ENCODE measurements around the gene NPTN.

NPTN gene

DNA sequence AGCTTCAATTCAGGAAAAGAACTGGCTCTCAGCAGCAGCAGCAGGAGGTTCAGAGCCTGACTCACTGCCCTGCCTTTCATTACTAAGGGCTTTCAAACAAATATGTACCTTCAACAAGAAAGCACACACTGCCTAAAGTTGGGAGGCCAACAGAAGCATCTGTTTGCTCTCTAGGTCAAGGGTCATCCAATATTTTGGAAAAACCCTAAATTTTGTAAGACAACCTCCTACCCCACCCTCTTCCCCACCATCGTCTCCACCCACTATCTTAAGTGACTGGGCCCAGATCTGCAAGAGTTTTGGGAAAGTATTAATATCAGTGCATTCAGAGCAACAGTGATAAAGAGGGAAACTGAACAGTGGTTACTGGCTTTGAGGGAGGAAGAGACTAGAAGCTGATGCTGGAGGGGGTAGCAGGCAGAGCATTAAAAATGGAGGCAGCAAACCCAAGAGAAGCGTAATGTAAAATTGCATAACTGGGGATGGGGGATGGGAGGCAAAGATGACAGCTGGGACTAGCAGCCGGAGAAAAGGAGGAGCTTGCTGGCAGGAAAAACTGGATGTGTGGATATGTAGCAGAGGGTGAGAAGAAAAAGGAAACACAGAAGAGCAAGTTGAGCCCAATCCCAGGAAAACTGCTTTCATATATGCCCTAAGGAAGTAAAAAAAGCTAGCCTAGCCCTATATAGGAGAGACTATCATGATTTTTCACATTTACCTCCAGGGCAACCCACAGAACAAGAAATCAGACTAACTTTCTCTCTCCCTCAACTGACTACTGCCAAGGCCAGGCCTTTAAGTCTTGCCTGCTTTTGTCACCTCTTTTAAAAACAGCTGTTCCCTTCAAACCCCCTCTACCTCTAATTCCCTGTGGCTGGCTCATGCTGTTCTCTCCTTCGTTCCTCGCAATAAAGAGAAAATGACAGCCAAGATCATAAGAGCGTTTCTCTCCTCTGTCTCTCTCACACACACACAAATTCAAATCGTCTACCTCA is 31.4 kb downstream of the NPTN start:
- no peak for FAIRE-seq
- TF ChIP-seq POLR2A (IDR thresholded peaks at IDR 0.05; ENCODE audit: low read depth, low read length) = no peak
- no peak for DNase-seq (ENCODE audit: insufficient read length, low spot score)

DNA sequence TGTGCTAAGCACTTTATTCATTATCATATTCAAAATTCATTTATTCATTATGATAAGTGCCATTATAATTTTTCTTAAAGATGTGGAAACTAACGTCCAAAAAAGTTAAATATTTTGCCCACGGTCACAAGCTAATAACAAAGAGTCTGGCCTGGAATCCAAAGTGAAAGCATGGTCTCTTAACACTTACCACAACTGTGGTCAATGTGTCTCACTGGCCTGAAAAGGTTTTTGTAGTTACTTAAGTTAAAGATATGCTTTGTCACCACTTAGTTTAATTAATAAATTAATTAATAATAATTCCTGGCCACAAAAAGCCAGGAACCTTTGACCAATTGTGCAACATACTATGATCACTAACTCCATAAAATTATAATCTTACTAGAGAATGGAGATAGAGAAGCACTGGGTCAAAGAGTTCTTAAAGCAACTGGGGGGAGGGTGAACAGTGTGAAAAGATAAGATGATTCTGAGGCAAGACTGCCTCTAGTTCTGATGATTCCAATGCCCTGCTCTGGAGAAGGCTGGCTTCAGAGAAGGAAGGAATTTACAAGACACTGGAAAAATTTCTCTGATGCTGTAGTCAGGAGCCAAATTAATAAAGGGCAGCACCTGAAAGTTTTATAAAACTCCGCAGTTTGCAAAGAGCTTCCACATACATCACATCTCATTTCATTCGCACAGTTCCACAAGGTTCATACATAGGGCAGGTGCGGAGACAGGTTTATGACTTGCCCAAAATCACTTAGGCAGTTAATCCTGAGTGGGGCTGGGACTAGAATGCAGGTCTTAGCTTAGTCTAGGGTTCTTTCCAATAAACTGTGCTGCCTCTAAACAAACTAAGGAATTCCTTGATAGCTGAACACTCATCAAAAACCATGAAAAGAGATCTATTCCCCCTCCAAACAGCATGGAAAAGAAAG is 32.5 kb downstream of the NPTN start:
- FAIRE-seq (no peak), DNase-seq (ENCODE audit: insufficient read length, low spot score) (no peak)
- no peak for TF ChIP-seq POLR2A (IDR thresholded peaks at IDR 0.05; ENCODE audit: low read depth, low read length)

DNA sequence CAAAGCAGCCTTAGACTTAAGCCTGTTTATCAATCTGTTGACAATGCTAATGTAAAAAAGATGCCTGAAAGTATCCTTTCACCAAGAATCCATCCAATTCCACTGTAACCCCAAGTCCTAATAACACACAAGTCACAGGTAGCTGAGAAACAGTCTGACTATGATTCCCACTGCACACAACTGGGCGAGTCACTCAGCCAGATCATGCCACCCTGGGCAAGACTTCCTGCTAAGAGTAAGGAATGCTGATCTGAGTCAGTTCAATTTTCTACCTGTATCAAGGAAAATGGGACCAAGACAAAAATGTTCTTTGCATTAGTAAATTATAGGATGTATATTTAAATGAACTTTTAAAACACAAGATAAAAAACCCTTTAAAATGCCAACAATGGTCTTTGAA is 33.3 kb downstream of the NPTN start:
- peak; percentile 18 for DNase-seq (ENCODE audit: insufficient read length, low spot score)
- FAIRE-seq = no peak
- TF ChIP-seq POLR2A (IDR thresholded peaks at IDR 0.05; ENCODE audit: low read depth, low read length) = no peak

DNA sequence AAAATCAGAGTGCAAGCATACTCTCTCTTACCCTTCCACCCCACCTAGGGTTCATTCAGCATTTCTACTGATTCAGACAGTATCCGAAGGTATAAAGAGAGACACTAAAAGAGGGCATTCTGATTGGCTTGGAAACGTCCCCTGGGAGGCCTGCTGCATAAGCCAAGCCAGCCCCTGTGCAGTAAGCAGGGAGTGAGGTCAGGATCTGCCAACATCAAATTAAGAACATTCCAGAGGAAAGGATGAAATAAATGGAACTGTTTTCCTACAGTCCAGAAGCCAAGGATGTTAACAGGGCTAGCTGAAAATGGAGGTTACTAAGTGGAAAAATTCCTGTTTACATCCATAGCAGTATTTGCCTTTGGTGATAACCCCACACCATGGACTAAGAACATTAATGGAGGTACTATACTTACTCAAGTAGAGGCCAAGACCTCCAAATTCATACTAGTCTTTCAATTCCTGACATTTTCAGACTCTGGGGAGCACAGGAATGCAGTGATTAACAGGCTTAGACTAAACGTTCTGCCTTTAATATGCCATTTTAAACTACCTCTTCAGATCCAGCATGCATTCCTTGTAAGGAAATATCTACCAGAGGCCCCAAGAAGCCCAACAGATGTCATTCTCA is 34.5 kb downstream of the NPTN start:
- TF ChIP-seq POLR2A (IDR thresholded peaks at IDR 0.05; ENCODE audit: low read depth, low read length) = no peak
- DNase-seq (ENCODE audit: insufficient read length, low spot score) = no peak
- FAIRE-seq = no peak

DNA sequence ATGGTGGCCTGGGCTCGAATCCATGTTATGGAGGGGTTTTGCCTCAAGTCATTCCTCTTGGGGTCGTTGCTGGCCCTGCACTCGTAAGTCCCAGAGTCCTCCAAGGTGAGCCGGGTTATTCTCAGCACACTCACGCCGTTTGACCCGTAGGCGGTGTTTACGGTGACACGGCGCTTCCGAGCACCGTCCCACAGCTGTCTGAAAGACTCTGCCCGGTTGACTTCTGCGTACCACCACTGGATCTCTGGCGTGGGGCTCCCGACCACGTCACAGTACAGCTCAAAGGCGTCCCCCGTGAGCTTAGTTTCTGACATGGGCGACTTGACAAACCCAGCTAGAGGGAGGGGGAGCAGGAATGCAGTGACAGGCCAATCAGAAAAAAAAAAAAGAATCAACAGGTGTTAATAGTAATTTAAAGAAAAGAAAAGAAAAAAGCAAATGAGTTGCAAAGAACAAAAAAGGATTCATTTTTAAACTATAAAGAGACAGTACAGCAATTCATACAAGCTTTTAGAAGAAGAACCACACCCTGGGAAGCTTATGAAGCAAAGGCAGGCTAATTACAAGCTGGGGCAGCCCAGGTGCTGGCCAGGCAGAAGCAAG is 36.1 kb downstream of the NPTN start:
- FAIRE-seq (no peak), DNase-seq (ENCODE audit: insufficient read length, low spot score) (no peak)
- no peak for TF ChIP-seq POLR2A (IDR thresholded peaks at IDR 0.05; ENCODE audit: low read depth, low read length)

DNA sequence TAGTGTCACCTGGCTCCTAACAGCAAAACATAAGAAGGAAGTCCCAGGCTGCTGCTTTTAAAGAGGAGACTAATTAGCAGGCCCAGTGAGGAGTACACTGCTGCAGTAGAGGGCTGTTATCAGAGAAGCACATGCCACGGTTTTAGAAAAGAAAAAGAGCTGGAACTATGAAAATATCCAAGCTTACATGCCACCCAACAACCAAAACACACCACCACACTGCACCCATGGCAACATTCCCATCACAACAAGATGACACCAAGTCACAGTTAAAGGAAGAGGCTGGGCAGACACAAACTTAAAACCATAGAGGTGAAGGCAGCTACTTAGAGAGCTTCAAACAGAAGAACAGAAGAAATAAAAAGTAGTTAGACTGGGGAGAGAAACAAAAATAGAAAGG is 37.0 kb downstream of the NPTN start:
- FAIRE-seq = no peak
- no peak for TF ChIP-seq POLR2A (IDR thresholded peaks at IDR 0.05; ENCODE audit: low read depth, low read length)
- no peak for DNase-seq (ENCODE audit: insufficient read length, low spot score)

DNA sequence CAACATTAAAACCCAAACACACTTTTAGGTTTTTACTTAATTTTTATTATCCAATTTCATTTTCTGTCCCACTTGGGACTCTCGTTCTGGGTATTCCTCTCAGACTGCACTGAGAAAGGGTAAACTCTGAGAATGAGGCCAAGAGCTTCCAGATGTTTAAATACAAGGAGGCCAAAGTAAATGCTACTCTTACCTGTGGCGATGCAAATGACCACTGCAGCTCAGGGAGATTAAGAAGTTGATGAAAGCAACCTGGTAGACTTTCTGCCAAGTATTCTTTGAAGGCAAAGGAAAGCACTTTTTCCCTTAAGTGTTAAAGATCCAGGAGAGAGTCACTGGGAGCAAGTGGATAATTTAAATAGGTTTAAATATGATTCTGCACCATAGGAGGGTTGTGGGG is 39.1 kb downstream of the NPTN start:
- no peak for TF ChIP-seq POLR2A (IDR thresholded peaks at IDR 0.05; ENCODE audit: low read depth, low read length)
- DNase-seq (ENCODE audit: insufficient read length, low spot score) (no peak), FAIRE-seq (no peak)

DNA sequence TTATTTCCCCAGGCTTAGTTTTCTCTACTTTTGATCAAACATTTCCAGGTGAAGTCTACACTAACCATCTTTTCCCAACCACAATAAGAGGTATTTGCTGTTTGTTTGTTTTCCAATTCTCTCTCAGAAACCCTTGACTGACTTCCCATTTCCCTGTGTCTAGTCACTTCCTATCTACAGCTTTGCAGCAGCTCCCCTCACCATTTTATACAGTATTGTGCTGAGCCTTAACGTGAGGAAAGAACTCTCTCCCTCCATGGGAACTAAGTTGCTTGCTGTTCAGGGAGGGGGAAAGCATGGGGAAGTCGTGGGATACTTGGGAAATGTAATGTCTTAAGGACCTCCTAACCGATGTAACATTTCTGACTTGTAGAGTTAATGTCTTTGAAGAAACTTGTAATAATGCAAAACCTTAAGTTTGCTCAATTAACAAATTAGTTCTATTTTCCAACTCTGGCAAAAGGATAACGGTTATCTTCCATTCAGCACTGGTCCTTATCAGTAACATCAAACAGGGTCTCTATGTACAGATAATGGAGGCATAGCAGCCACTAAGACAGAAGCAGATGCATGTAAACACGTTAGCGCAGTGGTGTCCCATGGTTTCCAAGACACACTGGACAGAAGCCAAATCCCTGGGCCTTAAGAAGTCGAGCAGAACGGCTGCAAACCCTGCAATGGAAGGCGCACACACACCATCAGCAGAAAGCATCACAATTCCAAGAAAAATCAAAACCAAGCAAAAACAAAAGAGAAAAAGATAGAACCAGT is 39.7 kb downstream of the NPTN start:
- FAIRE-seq (no peak), DNase-seq (ENCODE audit: insufficient read length, low spot score) (no peak)
- TF ChIP-seq POLR2A (IDR thresholded peaks at IDR 0.05; ENCODE audit: low read depth, low read length) = no peak

DNA sequence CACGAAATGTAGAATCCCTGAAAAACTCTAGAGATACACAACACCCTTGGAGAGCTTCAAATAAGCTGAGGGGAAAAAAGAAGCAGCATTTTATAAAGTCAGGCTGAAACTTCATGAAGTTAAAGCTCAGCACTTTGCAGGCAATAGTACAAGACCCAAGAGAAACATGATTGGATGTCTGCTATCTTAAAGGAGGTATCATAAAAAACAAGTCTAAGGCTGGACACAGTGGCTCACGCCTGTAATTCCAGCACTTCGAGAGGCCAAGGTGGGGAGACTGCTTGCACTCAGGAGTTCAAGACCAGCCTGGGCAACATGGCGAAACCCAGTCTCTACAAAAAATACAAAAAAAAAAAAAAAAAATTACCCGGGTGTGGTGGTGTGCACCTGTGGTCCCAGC is 42.9 kb downstream of the NPTN start:
- no peak for TF ChIP-seq POLR2A (IDR thresholded peaks at IDR 0.05; ENCODE audit: low read depth, low read length)
- DNase-seq (ENCODE audit: insufficient read length, low spot score) (no peak), FAIRE-seq (no peak)

DNA sequence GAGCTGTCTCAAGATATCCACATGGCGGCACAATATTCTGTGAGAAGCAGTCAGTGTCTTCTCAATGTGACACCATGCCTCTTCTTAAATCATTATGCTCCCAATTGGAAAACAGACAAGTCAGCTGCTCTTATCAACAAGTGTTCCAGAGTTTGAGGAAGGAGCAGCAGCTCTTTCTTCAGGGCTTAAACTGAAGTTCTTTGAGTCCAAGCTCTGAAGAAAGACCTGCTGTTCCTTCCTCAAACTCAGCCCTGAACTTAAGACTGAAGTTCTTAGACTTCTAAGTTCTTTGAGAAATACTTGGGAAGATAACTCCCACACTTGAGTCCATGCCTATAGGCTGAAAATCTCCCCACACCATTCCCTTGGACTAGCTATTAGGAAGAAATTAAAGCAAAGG is 43.4 kb downstream of the NPTN start:
- DNase-seq (ENCODE audit: insufficient read length, low spot score) (no peak), FAIRE-seq (no peak)
- TF ChIP-seq POLR2A (IDR thresholded peaks at IDR 0.05; ENCODE audit: low read depth, low read length) = no peak

DNA sequence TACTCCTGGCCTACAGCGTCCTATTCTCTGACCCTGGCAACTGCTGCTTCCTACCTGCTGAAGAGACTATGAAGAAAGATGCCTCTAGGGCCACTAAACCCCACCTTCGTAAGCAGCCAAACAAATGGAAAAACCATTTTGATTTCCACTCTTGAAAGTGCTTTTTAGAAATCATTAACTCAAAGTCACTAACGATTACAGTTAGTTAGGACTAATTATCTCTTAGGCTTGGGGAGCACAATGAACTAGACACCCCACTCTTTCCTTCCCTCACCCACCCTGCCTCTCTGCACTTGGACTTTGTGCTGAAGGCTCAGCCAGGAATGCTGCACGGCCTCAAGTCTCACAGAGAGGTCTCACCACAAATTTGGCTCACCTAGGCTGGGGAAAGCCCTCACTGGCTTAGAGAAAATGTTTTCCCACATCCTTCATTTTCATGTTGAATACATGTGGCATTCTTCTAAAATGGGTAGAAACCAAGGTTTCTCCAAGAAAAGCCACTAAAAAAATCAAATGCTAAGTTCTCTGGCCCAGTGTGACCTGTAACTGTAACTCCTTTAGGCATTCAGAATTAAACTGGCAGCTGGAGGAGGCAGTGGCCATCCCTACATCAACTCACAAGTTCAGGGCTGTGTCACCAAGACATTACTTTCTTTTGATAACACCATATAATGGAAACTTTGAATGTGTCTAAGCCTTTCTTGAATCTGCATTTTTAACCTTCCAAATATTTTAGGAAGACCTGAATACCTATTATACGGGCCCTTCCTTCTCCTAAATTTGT is 47.1 kb downstream of the NPTN start:
- TF ChIP-seq POLR2A (IDR thresholded peaks at IDR 0.05; ENCODE audit: low read depth, low read length) = no peak

More for the DNA sequence above, 47.1 kb downstream of the NPTN start:
- DNase-seq (ENCODE audit: insufficient read length, low spot score) (no peak), FAIRE-seq (no peak)

Measured in H54 (cell line).